ENCODE results near the gene PCDH9. TPM values are rescaled to one million over a fixed set of nuclear protein-coding genes. Genes with fewer than 3 reads are reported as not detected.

Gene PCDH9
- total RNA-seq, 1 donor from 2014 or later: 3.7 TPM

- Histone ChIP-seq H3K27ac (no peak overlapping the region), H3K36me3 (no peaks in the 10 kb centered on the region), H3K4me3 (no peak overlapping the region), H3K9me3 (no peaks in the 10 kb centered on the region), H3K27me3 (no peaks in the 10 kb centered on the region), H3K4me1 (no peaks in the 10 kb centered on the region)
- DNase-seq (ENCODE audit: extremely low spot score in 2 of 2): no peak
- TF ChIP-seq POLR2A (IDR thresholded peaks at IDR 0.05) (no peak), POLR2AphosphoS5 (IDR thresholded peaks at IDR 0.05; ENCODE audit: insufficient read depth in 1 of 2, low read depth in 1 of 2) (no peak), CTCF (IDR thresholded peaks at IDR 0.05) (no peak)
- intact Hi-C loops (cut with DNase I): no loop called here
Measured at GRCh38 chr13:66914155-66914554, 316.0 kb downstream of the PCDH9 start.

GRCh38 chr13:66911411-66911939 lies 318.7 kb downstream of the PCDH9 start:
- Histone ChIP-seq H3K36me3 (no peaks in the 10 kb centered on the region), H3K9me3 (no peaks in the 10 kb centered on the region), H3K27ac (no peak overlapping the region), H3K27me3 (no peaks in the 10 kb centered on the region), H3K4me3 (no peak overlapping the region), H3K4me1 (no peaks in the 10 kb centered on the region)
- TF ChIP-seq POLR2AphosphoS5 (IDR thresholded peaks at IDR 0.05; ENCODE audit: insufficient read depth in 1 of 2, low read depth in 1 of 2) (no peak), POLR2A (IDR thresholded peaks at IDR 0.05) (no peak), CTCF (IDR thresholded peaks at IDR 0.05) (no peak)
- intact Hi-C loops (cut with DNase I): no loop called here
- DNase-seq (ENCODE audit: extremely low spot score in 2 of 2): no peak

GRCh38 chr13:66899955-66900354 lies 330.2 kb downstream of the PCDH9 start:
- H3K36me3 ChIP-seq: no peaks in the 10 kb centered on the region
- intact Hi-C loops (cut with DNase I): no loop called here
- no peak overlapping the region for H3K4me3 ChIP-seq
- no peak overlapping the region for H3K27ac ChIP-seq
- H3K4me1 ChIP-seq: no peaks in the 10 kb centered on the region
- no peak for DNase-seq (ENCODE audit: extremely low spot score in 2 of 2)
- TF ChIP-seq POLR2A (IDR thresholded peaks at IDR 0.05): no peak
- TF ChIP-seq CTCF (IDR thresholded peaks at IDR 0.05): no peak
- TF ChIP-seq POLR2AphosphoS5 (IDR thresholded peaks at IDR 0.05; ENCODE audit: insufficient read depth in 1 of 2, low read depth in 1 of 2): no peak
- H3K27me3 ChIP-seq: no peaks in the 10 kb centered on the region
- no peaks in the 10 kb centered on the region for H3K9me3 ChIP-seq

GRCh38 chr13:66896933-66897332 lies 333.2 kb downstream of the PCDH9 start:
- TF ChIP-seq POLR2A (IDR thresholded peaks at IDR 0.05): no peak
- no peak for TF ChIP-seq POLR2AphosphoS5 (IDR thresholded peaks at IDR 0.05; ENCODE audit: insufficient read depth in 1 of 2, low read depth in 1 of 2)
- TF ChIP-seq CTCF (IDR thresholded peaks at IDR 0.05): no peak
- no peak for DNase-seq (ENCODE audit: extremely low spot score in 2 of 2)

GRCh38 chr13:66895780-66896179 lies 334.4 kb downstream of the PCDH9 start:
- intact Hi-C loops (cut with DNase I): no loop called here
- Histone ChIP-seq H3K27me3 (no peaks in the 10 kb centered on the region), H3K4me1 (no peaks in the 10 kb centered on the region), H3K4me3 (no peak overlapping the region), H3K36me3 (no peaks in the 10 kb centered on the region), H3K27ac (no peak overlapping the region), H3K9me3 (no peaks in the 10 kb centered on the region)
- DNase-seq (ENCODE audit: extremely low spot score in 2 of 2): no peak
- TF ChIP-seq CTCF (IDR thresholded peaks at IDR 0.05): no peak
- no peak for TF ChIP-seq POLR2A (IDR thresholded peaks at IDR 0.05)
- TF ChIP-seq POLR2AphosphoS5 (IDR thresholded peaks at IDR 0.05; ENCODE audit: insufficient read depth in 1 of 2, low read depth in 1 of 2): no peak

More at GRCh38 chr13:66896933-66897332, 333.2 kb downstream of the PCDH9 start:
- no peaks in the 10 kb centered on the region for H3K9me3 ChIP-seq
- intact Hi-C loops (cut with DNase I): no loop called here
- no peak overlapping the region for H3K27ac ChIP-seq
- no peaks in the 10 kb centered on the region for H3K36me3 ChIP-seq
- H3K27me3 ChIP-seq: no peaks in the 10 kb centered on the region
- no peaks in the 10 kb centered on the region for H3K4me1 ChIP-seq
- no peak overlapping the region for H3K4me3 ChIP-seq
